GM19328 (cell line): ENCODE results near the gene LIMS2.

ENCODE experiments used
- ATAC-seq: cut with Tn5 transposase; IDR thresholded peaks from one replicate; pipeline ENCODE4 v1.9.1; 2021; ENCODE audit warnings: mild to moderate bottlenecking, moderate library complexity; ENCODE audit not compliant: unreplicated experiment

The LIMS2 gene

DNA sequence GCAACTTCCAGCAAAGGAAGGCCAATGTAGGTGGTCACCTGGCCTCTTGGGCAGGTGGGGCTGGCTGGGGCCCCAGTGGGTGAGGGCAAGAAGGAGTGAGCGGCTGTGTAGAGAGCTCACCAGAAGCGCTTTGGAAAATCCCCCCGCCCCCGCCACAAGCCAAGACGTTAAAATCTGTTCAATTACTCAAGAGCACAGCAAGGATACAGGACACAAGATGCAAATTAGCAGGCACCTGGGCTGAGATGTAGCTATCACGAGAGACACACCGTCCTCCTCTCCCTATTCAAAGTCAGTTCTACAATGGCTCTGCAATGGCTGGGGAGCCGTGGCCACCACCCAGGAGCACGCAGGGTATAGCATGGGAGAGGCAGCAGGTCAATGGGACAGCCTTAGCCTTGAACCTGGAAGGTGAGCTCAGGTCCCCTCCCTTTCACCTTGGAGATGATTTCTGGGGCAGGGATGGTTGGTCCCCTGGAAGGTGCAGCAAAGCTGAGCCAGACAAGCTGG is 67.9 kb downstream of the LIMS2 start:
- ATAC-seq: no peak

DNA sequence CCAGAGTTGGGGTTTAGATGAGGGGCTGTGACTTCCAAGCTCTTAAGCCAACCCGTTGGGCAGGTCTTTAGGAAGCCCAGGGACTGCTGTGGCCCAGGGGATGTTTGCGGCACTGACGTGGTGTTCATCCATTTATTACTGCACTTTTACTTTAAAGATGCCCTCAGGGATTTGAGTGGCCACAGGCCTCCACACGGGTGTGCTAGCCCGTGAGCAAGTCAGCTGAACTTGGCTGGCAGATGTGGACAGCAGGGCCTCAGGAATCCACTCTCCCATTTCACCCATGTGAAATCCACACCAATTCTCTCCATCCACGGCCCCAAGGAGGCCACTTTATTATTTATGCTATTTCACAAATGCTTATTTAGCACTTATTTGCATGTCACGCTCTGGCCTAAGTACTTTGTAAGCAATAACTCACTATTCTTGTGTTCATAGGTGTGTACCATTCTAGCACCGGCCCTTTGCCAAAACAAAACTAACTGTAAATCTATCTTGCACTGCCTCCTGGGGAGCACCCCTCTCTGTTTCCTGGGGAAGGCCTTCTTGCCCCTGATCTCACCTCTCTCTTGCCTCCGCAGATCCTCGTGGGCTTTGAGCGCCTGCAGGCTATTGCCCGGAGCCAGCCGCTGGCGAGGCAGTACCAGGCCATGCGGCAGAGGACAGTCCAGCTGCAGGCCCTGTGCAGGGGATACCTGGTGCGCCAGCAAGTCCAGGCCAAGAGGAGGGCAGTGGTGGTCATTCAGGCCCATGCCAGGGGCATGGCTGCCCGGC is 68.5 kb downstream of the LIMS2 start:
- no peak for ATAC-seq

DNA sequence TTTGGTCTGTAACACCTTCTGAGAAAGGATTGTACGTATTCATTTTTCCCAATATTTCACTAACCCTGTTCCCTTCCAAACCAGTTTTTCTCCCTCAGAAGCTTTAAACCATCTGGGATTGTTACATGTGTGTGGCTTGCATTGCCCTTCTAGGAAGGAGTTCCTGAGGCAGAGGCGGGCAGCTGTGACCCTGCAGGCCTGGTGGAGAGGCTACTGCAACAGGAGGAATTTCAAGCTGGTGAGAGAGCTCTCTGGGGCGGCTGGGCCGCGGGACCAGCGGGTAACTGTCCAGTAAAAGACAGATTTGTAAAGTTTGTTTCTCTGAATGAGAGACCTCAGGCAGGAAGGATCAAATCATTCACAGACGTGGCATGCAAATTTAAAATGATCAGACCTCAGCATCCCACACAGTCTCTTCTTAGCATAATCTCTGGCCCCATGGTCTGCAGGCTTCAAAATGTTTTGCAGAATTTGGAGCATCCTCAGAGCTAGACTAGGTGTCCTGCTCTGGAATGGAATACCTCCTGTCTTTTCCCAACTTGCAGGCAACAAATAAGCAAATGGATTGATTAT is 69.6 kb downstream of the LIMS2 start:
- no peak for ATAC-seq

DNA sequence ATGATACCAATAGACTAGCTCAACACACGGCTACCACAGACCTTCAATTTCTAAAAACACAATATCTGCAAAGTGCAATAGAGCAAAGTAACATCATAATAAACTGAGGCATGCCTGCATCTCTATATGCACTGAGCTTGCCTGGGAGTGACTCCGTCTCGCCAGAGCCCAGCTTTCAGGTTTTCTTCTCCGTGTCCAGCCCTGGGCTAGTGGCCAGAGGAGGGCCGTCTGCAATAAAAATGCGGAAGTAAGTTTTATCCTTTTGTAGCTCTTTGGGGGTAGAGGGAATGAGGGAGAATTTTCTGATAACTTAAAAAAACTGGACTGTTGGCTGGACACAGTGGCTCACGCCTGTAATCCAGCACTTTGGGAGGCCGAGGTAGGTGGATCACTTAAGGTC is 70.3 kb downstream of the LIMS2 start:
- no peak for ATAC-seq

DNA sequence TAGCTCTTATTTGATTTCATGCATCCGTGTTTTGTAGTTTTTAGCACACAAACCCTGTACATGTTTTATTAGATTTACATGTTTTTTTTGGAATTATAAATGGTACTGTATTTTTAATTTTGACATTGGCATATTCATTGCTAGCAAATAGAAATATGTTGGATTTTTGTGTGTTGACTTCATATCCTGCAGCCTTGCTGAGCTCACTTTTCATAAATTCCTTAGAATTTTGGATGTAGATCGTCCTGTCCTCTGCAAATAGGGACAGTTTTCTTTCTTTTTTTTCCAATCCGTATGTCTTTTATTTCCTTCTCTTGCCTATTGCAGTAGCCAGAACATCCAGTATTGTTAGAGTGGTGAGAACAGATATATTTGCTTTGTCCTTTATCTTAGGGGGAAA is 76.1 kb downstream of the LIMS2 start:
- ATAC-seq: no peak

DNA sequence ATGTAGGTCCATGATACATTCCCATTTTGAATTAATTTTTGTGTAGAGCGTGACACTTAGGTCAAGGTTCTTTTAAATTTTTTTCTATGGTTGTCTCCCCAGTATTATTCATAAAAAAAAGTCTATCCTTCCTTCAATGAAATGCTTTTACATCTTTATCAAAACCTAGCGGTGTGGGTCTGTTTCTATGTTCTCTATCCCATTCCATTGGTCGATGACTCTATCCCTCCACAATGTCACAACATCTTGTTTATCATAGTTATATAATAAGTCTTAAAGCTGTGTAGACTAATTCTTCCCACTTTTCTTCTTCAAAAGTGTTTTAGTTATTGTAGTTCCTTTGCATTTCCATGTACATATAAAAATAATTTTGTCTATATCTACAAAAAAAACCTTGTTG is 76.6 kb downstream of the LIMS2 start:
- ATAC-seq: no peak

DNA sequence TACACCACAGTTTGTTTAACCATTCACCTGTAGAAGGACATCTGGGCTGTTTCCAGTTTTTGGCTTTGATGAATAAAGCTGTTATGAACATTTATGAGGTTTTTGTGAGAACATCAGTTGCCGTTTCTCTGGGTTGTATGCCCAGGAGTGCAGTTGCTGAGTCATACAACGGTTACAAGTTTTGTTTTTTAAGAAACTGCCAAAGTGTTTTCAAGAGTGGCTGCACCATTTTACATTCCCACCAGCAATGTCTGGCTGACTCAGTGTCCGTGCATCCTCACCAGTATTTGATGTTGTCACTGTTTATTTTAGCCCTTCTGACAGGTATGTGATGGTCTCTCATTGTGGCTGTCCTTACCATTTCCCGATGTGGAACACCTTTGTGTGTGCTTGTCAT is 77.3 kb downstream of the LIMS2 start:
- no peak for ATAC-seq

DNA sequence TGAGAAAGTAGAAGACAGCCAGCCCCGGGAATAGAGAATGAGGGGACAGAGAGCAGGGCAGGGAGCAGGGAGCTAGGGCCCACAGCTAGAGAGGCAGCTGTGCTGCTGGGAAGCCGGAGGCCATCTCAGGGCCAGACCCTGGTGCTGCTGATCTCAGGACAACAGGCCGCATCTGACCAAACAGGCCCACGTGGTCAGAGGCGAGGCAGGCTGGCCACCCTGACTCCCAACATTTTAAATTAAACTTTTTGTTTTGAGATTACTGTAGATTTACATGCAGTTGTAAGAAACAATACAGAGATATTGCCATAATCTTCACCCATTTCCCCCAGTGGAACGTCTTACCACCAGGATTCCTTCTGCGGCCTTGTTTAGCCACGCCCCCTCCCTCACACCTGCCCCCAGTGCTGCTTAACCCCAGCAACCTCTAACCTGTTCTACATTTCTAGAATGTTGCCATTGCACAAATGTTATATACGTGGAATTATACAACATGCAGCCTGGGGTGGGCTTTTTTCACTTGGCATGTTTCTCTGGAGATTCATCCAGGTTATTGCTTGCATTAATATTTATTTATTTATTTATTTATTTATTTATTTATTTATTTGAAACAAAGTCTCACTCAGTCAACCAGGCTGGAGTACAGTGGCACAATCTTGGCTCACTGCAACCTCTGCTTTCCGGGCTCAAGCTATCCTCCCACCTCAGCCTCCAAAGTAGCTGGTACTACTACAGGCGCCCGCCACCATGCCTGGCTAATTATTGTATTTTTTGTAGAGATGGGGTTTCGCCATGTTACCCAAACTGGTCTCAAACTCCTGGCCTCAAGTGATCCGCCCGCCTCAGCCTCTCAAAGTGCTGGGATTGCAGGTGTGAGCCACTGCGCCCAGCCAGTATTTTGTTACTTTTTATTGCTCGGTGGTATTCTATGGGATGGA is 78.0 kb downstream of the LIMS2 start:
- no peak for ATAC-seq

DNA sequence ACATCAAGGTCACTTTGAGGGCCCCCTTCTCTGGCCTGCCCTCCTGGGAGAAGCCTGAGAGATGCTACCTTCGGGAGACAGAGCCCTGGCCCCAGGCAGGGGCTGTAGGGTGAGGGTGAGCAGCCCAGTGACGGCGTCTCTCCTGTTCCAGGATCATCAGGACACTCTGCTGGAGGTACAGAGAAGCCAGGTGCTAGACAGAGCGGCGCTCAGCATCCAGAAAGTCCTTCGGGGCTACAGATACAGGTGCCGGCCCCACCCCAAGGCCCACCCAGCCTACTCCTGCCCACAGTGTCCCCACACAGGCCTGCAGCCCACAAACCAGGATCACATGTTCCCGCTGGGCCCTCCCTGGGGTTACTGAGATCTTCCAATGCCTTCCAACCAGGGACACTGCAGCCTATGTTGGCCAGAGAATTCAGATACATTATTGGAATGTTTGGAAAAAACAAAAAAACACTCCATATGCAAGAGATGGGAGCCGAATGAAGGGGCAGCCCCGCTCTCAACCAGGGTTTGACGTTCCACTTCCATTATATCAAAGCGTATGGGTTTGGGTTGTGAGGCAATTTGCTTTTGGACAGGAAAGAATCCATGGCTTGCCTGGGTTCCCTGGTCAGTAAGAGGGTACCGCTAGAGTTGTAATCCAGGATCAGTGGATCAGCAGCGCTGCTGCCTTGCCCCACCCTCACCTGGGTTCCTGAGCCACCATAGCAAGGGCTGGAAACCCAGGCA is 78.9 kb downstream of the LIMS2 start:
- ATAC-seq: no peak

DNA sequence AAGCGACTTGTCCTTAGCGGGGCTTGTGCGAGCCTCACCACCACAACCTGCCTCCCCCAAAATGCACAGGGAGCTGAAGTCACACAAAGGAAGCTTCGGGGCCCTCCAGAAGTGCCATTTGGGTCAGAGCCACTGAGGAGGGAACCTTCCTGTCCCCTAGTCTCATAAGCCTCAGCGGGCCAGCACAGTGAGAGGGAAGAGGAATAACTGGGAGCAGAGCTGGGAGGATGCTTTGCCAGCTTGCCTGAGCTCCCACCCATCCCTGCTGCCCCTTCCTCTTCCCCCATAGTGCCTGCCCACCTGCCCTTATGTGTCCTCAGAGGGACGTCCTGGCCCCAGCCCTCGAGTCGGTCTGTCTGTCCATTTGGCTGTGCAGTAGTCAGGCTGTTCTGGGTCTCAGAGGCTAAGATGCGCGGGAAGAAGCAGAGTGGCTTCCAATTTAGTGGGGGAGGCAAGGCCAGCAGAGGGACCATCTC is 81.2 kb downstream of the LIMS2 start:
- ATAC-seq: no peak

DNA sequence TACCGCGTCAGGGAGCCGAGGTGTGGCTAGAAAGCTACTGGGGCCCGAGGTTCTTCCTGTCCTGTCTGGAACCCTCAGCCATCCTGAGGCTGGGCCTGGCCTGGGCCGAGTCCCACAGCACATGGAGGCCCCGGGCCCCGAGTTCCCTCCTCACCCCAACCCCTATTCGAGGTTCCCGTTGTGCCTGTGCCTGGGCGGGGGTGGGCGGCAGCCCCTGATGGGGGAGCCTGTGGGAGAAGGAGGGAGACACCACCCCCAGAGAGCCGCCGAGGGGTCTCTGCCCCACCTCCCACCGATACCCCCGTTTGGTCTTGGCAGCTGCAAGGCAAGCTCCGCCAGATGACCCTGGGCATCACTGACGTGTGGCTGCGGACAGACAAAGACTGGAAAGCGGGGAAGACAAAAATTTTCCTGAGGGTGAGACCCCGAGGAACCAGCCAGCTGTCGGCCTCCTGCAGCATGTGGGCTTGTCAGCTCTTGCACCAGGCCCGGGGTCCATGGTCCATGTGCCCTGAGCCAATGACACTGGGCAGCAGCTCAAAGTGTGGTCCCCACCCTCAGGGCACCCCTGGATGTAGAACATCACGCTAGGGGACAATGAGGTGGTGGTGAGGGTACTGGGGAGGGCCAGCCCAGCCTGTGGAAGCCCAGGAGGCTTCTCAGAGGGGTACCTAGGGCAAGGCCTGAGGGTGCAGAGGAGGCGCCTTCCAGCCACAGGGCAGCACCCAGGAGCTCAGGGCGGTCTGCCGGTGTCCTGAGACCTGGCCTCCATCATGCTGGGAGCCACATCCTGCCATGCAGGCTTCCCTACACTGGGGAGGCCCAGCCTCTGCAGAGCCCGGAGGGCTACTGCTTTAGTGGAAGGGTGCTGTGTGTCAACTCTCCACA is 81.9 kb downstream of the LIMS2 start:
- ATAC-seq: no peak

DNA sequence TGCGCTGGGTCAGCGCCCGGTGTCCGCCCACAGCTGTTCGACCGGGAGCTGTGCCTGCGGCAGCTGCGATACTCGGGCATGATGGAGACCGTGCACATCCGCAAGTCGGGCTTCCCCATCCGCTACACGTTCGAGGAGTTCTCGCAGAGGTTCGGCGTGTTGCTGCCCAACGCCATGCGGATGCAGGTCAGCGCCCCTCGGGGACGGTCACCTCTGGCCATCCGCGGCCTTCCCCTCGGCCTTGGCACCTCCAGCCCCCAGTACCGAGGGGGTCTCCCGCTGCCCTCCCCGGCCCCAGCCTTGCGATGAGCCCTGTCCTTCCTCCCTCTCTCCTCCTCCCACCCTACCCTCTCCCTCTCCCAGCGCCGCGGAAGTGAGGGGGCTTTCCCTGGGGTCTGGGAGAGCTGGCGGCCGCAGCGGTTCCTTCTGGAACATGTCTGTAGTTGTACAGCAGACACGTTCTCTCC is 82.5 kb downstream of the LIMS2 start:
- ATAC-seq: no peak

DNA sequence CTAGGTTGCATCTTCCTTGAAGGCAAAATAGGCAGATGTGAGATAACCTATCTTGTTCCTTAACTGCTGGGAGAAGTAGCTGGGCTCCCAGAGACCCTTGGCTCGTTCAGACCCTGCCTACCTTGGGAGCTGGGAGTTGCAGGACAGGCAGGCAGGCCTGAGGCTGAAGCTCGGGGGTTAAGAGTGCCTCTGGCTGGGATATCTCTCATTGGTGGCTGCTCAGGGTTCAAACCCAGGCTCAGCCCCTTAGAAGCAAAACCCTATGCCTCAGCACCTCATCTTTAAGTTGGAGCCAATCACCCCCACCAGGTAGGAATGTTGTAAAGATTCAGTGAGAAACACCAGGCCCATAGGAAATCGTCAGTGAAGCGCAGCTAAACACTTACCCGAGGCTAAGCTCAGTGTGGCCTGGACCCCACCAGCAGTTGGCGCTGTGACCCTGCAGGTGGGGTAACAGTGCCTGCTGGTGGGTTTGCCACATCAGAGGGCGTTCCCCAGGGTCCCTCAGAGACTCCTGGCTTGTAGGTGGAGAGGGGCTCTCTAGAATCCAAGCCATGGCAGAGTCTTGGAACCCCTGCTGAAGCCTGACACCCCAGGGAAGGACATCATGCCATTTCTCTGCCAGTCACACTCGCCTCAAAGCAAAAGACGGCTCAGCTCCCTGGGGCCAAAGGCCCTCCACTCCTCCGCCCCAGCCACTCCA is 84.0 kb downstream of the LIMS2 start:
- ATAC-seq: no peak

DNA sequence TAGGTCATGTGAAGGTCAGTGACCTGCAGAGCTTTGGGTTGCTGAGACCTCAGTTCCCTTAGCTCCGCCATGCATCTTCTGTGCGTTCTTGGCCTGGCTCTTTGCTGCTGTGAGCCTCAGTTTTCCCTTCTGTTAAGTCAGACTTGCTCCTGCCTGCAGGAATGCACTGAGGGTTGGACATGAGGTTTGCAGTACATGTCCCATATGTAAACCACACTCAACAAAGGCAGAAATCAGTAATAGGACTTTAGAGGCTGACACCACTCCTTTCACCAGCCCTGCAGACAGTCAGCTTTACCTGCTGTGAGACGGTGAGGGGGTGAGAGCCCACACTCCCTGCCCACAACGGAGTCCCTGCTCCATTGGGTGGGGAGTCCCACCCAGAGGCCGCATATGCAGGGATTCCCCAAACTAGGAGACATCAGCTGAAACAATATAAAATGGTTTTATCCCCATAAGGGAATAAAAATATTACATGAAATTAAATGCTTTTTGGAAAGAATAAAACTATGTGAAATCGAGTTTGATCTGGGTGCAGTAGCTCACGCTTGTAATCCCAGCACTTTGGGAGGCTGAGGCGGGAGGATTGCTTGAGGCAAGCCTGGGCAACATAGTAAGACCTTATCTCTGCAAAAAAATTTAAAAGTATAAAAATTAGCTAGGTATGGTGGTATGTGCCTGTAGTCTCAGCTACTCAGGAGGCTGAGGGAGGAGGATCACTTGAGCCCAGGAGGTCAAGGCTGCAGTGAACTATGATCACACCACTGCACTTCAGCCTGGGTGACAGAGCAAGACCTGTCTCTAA is 84.7 kb downstream of the LIMS2 start:
- no peak for ATAC-seq

DNA sequence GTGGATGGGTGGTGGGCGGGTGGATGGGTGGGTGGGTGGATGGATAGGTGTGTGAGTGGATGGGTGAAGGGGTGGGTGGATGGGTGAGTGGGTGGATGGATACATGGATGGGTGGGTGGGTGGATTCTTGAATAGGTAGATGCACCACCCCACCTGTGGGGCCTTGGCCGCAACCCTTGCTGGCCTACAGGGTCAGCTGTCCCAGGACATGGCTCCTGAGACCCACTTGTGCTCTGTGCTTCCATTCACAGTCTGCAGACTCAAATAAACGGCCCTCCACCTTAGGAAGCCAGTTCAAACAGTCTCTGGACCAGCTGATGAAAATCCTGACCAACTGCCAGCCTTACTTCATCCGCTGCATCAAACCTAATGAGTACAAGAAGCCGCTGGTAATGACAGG is 85.5 kb downstream of the LIMS2 start:
- no peak for ATAC-seq

DNA sequence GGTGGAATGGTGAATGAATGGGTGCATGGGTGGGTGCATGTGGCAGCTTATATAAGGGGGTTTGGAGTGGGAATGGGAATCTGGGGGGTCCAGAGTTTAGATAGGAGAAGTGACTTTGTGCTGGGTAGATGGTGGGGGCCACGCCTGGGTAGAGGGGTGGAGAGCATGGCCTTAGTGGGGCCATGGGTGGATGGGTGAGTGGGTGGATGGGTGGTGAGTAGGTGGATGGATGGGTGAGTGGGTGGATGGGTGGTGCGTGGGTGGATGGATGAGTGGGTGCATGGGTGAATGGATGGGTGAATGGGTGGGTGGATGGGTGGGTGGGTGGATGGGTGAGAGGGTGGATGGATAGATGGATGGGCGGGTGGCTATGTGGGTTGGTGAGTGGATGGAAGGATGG is 86.0 kb downstream of the LIMS2 start:
- ATAC-seq: no peak
